HEK293T (cell line): Measurements from ENCODE around the gene CRABP2.

Source experiments
- CTCF ChIA-PET: fragments of 350-600 bp; formaldehyde crosslinking; extraction: SDS; loops from one replicate; lab custom pipeline; 2021; ENCODE audit warnings: antibody characterized with exemption, inconsistent platforms; lab: Yijun Ruan, JAX
- POLR2A ChIA-PET: fragments of 350-600 bp; formaldehyde crosslinking; extraction: SDS; loops from one replicate; lab custom pipeline; 2020; ENCODE audit warnings: antibody characterized with exemption, inconsistent platforms; lab: Yijun Ruan, JAX
- DNase-seq: peaks from one replicate; pipeline ENCODE4 v3.0.0; 2012; ENCODE audit warnings: mixed read lengths; ENCODE audit errors: extremely low spot score
- ARNT ChIP-seq: fragments of 450-650 bp; IDR thresholded peaks from 2 replicates; pipeline ENCODE4 v1.6.1; 2017; ENCODE audit warnings: mild to moderate bottlenecking
- BHLHE40 ChIP-seq: fragments of 450-650 bp; IDR thresholded peaks from 2 replicates; pipeline ENCODE4 v1.6.1; 2016; ENCODE audit warnings: mild to moderate bottlenecking, moderate library complexity, borderline replicate concordance
- CTBP1 ChIP-seq: fragments of 450-650 bp; IDR thresholded peaks from 2 replicates; pipeline ENCODE4 v1.6.1; 2016; ENCODE audit warnings: borderline replicate concordance
- ELF4 ChIP-seq: fragments of 450-650 bp; IDR thresholded peaks from 2 replicates; pipeline ENCODE4 v1.6.1; 2017; ENCODE audit warnings: antibody characterized with exemption
- FOXA1 ChIP-seq: fragments of 450-650 bp; IDR thresholded peaks from 2 replicates; pipeline ENCODE4 v1.6.1; 2016; ENCODE audit warnings: mild to moderate bottlenecking
- FOXK2 ChIP-seq: fragments of 450-650 bp; IDR thresholded peaks from 2 replicates; pipeline ENCODE4 v1.6.1; 2016; ENCODE audit warnings: mild to moderate bottlenecking
- FOXM1 ChIP-seq: fragments of 450-650 bp; IDR thresholded peaks from 2 replicates; pipeline ENCODE4 v1.6.1; 2017; ENCODE audit warnings: mild to moderate bottlenecking, borderline replicate concordance
- HDGF ChIP-seq: fragments of 450-650 bp; IDR thresholded peaks from 2 replicates; pipeline ENCODE4 v1.6.1; 2017; ENCODE audit warnings: antibody characterized with exemption, borderline replicate concordance
- L3MBTL2 ChIP-seq: fragments of 450-650 bp; conservative IDR thresholded peaks from 2 replicates; pipeline ENCODE4 v1.6.1; 2016; ENCODE audit warnings: mild to moderate bottlenecking
- LEF1 ChIP-seq: fragments of 450-650 bp; IDR thresholded peaks from 2 replicates; pipeline ENCODE4 v1.6.1; 2017; ENCODE audit warnings: mild to moderate bottlenecking, borderline replicate concordance
- NFRKB ChIP-seq: fragments of 450-650 bp; IDR thresholded peaks from 2 replicates; pipeline ENCODE4 v1.6.1; 2016; ENCODE audit warnings: mild to moderate bottlenecking, moderate library complexity
- SP1 ChIP-seq: fragments of 450-650 bp; IDR thresholded peaks from 2 replicates; pipeline ENCODE4 v1.6.1; 2017
- SUZ12 ChIP-seq: fragments of 450-650 bp; IDR thresholded peaks from 2 replicates; pipeline ENCODE4 v1.6.1; 2016; ENCODE audit warnings: mild to moderate bottlenecking
- TARDBP ChIP-seq: fragments of 450-650 bp; IDR thresholded peaks from 2 replicates; pipeline ENCODE4 v1.6.1; 2016
- ZNF384 ChIP-seq: fragments of 450-650 bp; IDR thresholded peaks from 2 replicates; pipeline ENCODE4 v1.6.1; 2016
- TF ChIP-seq, protein P1 (sequence below): fragments of 450-650 bp; IDR thresholded peaks from 2 replicates; pipeline ENCODE4 v1.6.1; 2016

Gene CRABP2

DNA sequence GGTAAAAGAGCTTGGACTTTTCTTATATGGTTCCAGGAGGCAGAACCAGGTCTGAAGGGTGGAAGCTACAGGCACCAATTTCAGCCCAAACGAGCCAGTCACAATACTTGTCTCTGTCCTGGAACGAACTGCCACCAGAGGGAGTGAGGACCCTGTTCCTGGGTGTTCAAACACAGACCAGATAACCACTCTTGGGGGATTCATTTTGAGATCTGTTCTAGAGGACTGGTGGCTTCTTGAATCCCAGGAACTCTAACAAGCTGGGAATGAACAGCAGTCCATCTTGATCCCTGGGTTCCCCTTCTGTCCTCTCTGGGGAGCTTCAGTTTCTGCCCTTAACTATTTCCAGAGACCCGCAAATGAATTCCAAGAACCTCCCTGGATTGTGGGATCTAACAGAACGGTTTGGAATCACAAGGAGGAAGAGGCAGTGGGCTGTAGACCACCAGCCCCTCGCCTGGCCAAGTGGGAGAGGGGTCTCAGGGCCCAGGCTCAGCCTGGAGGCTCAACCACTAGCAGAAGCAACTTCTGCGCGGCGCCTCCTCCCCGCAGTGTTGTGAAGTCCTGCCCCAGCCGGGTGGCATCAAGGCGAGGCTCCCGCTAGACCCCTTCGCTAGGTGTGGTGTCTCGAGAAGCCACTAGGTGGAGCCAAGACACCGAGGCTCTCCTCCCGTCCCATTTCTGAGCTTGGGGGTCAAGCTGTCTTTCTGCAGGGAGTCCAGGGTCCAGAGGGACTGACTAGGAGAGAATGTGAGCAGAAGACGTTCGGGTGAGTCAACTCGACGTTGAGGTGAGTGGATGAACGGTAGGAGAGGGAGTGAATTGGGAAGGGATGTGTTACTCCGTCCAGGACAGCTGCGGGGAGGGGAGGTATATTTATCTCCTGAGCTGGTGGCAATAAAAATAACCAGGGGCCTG lies 16.1 kb downstream of the CRABP2 start:
- DNase-seq: peak; percentile 92
- ChIA-PET CTCF (interaction anchor here (0.6 to 9.7 kb wide), 64 partner anchors 9 to 330 kb away, joined by 3 to 429 read pairs (median 5); partner anchors contain the start of genes BCAN, CRABP2, HAPLN2 and ISG20L2), POLR2A (interaction anchor here (0.8 to 8.5 kb wide), 16 partner anchors 15 to 159 kb away, joined by 3 to 137 read pairs (median 4); partner anchors contain the start of genes CRABP2, HDGF, ISG20L2 and METTL25B)
- TF ChIP-seq L3MBTL2 (no peak), ELF4 (no peak), ZNF384 (no peak), ARNT (no peak), FOXA1 (no peak), LEF1 (no peak), TARDBP (no peak), BHLHE40 (no peak), HDGF (no peak), SP1 (no peak)
- TF ChIP-seq, protein P1, sequence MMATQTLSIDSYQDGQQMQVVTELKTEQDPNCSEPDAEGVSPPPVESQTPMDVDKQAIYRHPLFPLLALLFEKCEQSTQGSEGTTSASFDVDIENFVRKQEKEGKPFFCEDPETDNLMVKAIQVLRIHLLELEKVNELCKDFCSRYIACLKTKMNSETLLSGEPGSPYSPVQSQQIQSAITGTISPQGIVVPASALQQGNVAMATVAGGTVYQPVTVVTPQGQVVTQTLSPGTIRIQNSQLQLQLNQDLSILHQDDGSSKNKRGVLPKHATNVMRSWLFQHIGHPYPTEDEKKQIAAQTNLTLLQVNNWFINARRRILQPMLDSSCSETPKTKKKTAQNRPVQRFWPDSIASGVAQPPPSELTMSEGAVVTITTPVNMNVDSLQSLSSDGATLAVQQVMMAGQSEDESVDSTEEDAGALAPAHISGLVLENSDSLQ: no peak

DNA sequence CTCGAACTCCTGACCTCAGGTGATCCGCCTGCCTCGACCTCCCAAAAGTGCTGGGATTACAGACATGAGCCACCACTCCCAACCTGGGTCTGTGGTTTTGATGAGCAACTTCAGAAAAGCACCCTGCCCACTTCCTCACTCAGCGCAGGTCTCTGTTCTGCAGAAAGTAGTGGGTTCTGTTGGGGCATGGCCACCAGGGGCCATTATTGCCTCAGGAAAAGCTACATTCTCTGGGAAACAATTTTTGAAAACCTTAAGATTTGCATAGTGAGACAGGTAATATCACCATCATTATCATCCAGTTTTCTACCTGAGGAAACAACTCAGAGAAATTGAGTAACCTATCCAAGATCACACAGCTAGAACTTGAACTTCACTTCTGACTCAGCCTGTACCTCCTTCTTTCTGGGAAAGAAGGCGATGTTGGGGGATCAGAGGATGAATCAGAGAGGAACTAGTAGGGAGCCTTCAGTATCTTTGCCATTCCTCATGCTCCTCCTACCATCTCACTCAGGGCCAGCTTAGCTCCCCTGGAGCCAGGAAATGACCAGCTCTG lies 21.1 kb downstream of the CRABP2 start:
- ChIA-PET CTCF (interaction anchor here (0.6 to 3.1 kb wide), 5 partner anchors 9 to 226 kb away, joined by 3 to 19 read pairs (median 6); partner anchors contain the start of gene CRABP2), POLR2A (interaction anchor here (1.3 to 2.6 kb wide), 3 partner anchors 21 to 60 kb away, joined by 3 to 8 read pairs (median 7); partner anchors contain the start of genes CRABP2, ISG20L2 and METTL25B)
- no peak for DNase-seq
- TF ChIP-seq TARDBP (no peak), ZNF384 (no peak), L3MBTL2 (no peak), FOXA1 (no peak), CTBP1 (no peak), BHLHE40 (no peak), NFRKB (no peak), FOXM1 (no peak), SP1 (no peak), ARNT (no peak), FOXK2 (no peak), LEF1 (no peak)
- TF ChIP-seq, protein P1: no peak

DNA sequence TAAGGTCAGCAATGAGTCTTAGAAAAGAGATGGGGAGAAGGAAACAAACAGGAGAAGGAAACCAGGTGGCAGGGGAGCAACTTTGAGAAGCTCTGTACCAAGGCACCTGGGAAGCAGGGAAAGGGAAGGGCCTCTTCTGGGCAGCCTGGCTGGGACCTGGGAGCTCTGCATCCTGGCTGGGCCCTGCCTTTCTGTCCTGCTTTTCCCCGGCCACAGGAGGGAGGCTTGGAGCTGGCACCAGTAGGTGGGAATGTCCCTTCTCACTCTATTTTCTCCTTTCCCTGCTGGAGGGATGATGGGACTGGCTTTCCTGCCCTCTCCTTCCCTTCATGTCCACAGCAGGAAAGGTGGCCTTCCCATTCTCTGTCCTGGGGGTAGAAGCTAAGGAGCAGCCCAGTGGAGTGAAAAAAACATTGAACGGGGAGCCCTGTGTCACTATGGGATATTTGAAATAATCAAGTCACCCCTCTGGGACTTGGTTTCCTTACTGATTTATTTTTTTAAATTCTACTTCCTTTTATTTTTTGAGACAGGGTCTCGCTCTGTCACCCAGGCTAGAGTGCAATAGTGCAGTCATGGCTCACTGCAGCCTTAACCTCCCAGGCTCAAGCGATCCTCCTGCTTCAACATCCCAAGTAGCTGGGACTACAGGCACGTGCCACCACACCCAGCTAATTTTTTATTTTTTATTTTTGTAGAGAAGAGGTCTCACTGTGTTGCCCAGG lies 23.1 kb downstream of the CRABP2 start:
- TF ChIP-seq L3MBTL2: no peak
- TF ChIP-seq ARNT: no peak
- TF ChIP-seq NFRKB: no peak
- no peak for TF ChIP-seq ZNF384
- no peak for TF ChIP-seq BHLHE40
- no peak for TF ChIP-seq FOXK2
- no peak for TF ChIP-seq SUZ12
- no peak for TF ChIP-seq SP1
- no peak for TF ChIP-seq TARDBP
- TF ChIP-seq FOXM1: no peak
- no peak for TF ChIP-seq LEF1
- no peak for TF ChIP-seq CTBP1
- CTCF ChIA-PET: interaction anchor here (0.6 to 2.7 kb wide), 10 partner anchors 11 to 58 kb away, joined by 3 to 9 read pairs (median 4); no protein-coding TSS in a partner anchor
- no peak for DNase-seq
- POLR2A ChIA-PET: interaction anchor here (1.2 to 2.6 kb wide), 5 partner anchors 22 to 58 kb away, joined by 3 to 7 read pairs (median 5); partner anchors contain the start of genes CRABP2, ISG20L2 and METTL25B

DNA sequence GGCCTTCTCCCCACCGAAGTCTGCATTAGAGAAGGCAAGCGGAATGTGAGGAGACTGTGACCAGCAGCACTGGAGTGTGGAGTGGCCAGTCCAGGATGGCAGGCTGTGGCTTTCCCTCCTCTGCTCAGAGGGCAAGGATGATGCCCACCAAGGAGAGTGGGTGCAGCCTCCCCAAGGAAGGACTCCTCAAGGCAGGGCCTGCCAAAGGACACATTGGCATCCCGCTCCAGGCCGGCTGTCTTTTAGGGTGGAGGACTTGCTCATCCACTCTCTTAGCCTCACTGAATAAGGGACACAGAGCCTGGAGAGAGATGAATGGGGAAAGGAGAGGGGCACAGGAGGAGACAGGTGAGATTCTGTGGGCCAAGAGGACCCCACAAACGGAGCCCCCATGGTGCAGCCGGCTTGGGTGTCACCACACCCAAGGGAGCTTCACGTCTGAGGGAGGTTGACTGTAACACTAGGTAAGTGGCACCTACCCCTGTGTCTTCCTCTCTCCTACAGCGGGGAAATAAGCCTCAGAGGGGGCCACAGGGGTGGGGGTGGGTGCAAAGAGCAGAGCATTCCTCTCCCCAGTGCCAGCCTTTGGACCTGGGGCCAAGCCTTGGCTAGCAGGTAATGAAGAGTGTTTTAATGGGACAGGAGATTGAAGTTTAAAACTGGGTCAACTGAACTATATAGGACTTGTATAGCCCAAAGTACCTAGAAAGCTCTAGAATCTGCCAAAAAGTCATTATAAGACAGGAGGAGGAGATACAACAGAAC lies 24.0 kb downstream of the CRABP2 start:
- no peak for DNase-seq
- CTCF ChIA-PET: interaction anchor here (0.6 to 6.6 kb wide), 10 partner anchors 8 to 57 kb away, joined by 3 to 70 read pairs (median 4); no protein-coding TSS in a partner anchor
- TF ChIP-seq FOXA1 (no peak), FOXM1 (no peak)
- POLR2A ChIA-PET: interaction anchor here (1.2 to 8.1 kb wide), 4 partner anchors 22 to 57 kb away, joined by 4 to 122 read pairs (median 7); partner anchors contain the start of genes ISG20L2 and METTL25B

DNA sequence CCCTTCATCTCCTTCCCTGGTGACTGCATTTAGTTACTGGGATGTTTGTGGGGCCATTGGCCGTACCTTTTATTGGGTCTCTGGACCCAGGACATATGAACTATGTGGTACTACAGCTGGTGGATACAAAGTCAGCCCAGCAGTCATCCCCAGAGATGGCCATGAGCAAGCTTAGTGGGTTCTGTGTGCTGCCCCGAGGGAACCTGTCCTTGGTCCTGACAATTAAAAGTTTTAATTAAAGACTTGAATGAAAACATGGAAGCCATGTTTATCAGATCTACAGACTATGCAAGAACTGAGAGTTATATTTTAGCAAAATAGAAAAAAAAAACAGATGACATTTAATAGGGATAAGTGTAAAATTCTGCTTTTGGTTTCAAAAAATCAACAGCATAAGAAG lies 25.3 kb downstream of the CRABP2 start:
- CTCF ChIA-PET: interaction anchor here (0.7 to 6.6 kb wide), 5 partner anchors 9 to 46 kb away, joined by 5 to 70 read pairs (median 9); partner anchors contain the start of gene CRABP2
- TF ChIP-seq FOXA1: no peak
- no peak for TF ChIP-seq NFRKB
- no peak for TF ChIP-seq FOXK2
- TF ChIP-seq, protein P1: no peak
- TF ChIP-seq BHLHE40: no peak
- TF ChIP-seq ELF4: no peak
- DNase-seq: no peak
- POLR2A ChIA-PET: interaction anchor here (1.6 to 8.1 kb wide), 3 partner anchors 20 to 55 kb away, joined by 6 to 122 read pairs (median 7); partner anchors contain the start of genes ISG20L2 and METTL25B
